ENCODE data around the gene TUBB3. TPM values are rescaled to one million over a fixed set of nuclear protein-coding genes. Genes with fewer than 3 reads are reported as not detected.
"Not testable (repeated sequence)": the region's sequence is repeated elsewhere in the genome, so short reads cannot be mapped to it uniquely, and the experiment has no call there.

TUBB3 gene
- total RNA-seq, 4 donors from 2014 or later: 0.33 to 2.4 (median 0.68) TPM

- no peaks in the 10 kb centered on the region for H3K27me3 ChIP-seq
- peaks cover 21 to 26% of the 10 kb centered on the region in 2 donors for H3K36me3 ChIP-seq
- H3K27ac ChIP-seq: no peak overlapping the region
- TF ChIP-seq, protein P1, sequence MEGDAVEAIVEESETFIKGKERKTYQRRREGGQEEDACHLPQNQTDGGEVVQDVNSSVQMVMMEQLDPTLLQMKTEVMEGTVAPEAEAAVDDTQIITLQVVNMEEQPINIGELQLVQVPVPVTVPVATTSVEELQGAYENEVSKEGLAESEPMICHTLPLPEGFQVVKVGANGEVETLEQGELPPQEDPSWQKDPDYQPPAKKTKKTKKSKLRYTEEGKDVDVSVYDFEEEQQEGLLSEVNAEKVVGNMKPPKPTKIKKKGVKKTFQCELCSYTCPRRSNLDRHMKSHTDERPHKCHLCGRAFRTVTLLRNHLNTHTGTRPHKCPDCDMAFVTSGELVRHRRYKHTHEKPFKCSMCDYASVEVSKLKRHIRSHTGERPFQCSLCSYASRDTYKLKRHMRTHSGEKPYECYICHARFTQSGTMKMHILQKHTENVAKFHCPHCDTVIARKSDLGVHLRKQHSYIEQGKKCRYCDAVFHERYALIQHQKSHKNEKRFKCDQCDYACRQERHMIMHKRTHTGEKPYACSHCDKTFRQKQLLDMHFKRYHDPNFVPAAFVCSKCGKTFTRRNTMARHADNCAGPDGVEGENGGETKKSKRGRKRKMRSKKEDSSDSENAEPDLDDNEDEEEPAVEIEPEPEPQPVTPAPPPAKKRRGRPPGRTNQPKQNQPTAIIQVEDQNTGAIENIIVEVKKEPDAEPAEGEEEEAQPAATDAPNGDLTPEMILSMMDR (IDR thresholded peaks at IDR 0.05): no peak
- no peak for TF ChIP-seq POLR2A (IDR thresholded peaks at IDR 0.05)
- no peak overlapping the region for H3K4me3 ChIP-seq (replicated peaks in 1 of 3)
- no peaks in the 10 kb centered on the region for H3K9me3 ChIP-seq
- intact Hi-C loops (cut with DNase I): no loop called here
- DNase-seq: no peak
- 83 to 89% methylated on average over 6 to 9 of the region's 13 CpGs for WGBS, 2 donors
- peaks cover under 1% of the 10 kb centered on the region in 2 donors for H3K4me1 ChIP-seq
Observed at GRCh38 chr16:89912143-89912542, 11.0 kb upstream of the TUBB3 start.

DNA sequence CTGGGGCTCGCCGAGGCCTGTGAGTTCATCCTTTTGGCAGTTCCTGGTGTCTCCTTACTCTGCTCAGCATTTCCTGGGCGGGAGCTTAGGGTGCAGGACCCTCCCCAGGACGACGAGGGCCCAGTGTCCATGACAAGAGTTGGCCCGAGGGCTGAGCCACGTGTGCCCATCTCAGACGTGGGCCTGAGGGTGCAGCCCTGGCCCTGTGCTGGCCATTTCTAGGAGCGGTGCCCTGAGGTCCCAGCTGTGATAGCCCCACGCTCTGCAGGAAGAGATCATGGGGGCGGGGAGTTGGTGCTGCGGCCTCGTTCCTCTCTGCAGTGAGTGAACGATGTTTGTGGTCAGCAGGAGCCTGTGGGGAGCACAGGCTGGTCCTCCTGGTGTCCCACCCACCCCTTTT is 10.5 kb upstream of the TUBB3 start:
- intact Hi-C loops (cut with DNase I): no loop called here
- DNase-seq: no peak
- Histone ChIP-seq H3K9me3 (no peaks in the 10 kb centered on the region), H3K27ac (no peak overlapping the region), H3K4me1 (peaks cover 5% of the 10 kb centered on the region in 2 donors), H3K4me3 (replicated peaks in 1 of 3) (no peak overlapping the region), H3K36me3 (peaks cover 21 to 26% of the 10 kb centered on the region in 2 donors), H3K27me3 (no peaks in the 10 kb centered on the region)
- TF ChIP-seq, protein P1 (IDR thresholded peaks at IDR 0.05): no peak
- no peak for TF ChIP-seq POLR2A (IDR thresholded peaks at IDR 0.05)
- WGBS, 2 donors: 88% methylated on average over 6 of the region's 14 CpGs; no CpG with 5 or more reads in 1 of the 2 donors

GRCh38 chr16:89913408-89914387 is 9.4 kb upstream of the TUBB3 start:
- no peak for TF ChIP-seq POLR2A (IDR thresholded peaks at IDR 0.05)
- TF ChIP-seq, protein P1 (IDR thresholded peaks at IDR 0.05): no peak

GRCh38 chr16:89914642-89915285 is 8.4 kb upstream of the TUBB3 start:
- Histone ChIP-seq H3K4me1 (peaks cover 17 to 20% of the 10 kb centered on the region in 2 donors), H3K36me3 (peaks cover 10 to 22% of the 10 kb centered on the region in 2 donors)
- 57 to 66% methylated on average over 11 of the region's 11 CpGs for WGBS, 2 donors
- DNase-seq; H3K27me3 ChIP-seq; H3K4me3 ChIP-seq (replicated peaks in 1 of 3); H3K27ac ChIP-seq; H3K9me3 ChIP-seq; intact Hi-C loops (cut with DNase I): not testable (repeated sequence)

More at GRCh38 chr16:89913408-89914387, 9.4 kb upstream of the TUBB3 start:
- intact Hi-C loops (cut with DNase I): no loop called here
- no peak overlapping the region for H3K4me3 ChIP-seq (replicated peaks in 1 of 3)
- 86 to 92% methylated on average over 21 to 27 of the region's 30 CpGs for WGBS, 2 donors
- H3K36me3 ChIP-seq: peaks cover 15 to 22% of the 10 kb centered on the region in 2 donors
- H3K27ac ChIP-seq: no peak overlapping the region
- H3K4me1 ChIP-seq: peaks cover 16% of the 10 kb centered on the region in 2 donors
- H3K27me3 ChIP-seq: no peaks in the 10 kb centered on the region
- DNase-seq: no peak
- no peaks in the 10 kb centered on the region for H3K9me3 ChIP-seq

- TF ChIP-seq POLR2A (IDR thresholded peaks at IDR 0.05): no peak
- TF ChIP-seq, protein P1 (IDR thresholded peaks at IDR 0.05): no peak
- Histone ChIP-seq H3K4me1 (peaks cover 17 to 21% of the 10 kb centered on the region in 2 donors), H3K9me3 (no peaks in the 10 kb centered on the region), H3K27me3 (no peaks in the 10 kb centered on the region), H3K27ac (no peak overlapping the region), H3K4me3 (replicated peaks in 1 of 3) (no peak overlapping the region), H3K36me3 (peaks cover 9 to 20% of the 10 kb centered on the region in 2 donors)
- intact Hi-C loops (cut with DNase I): no loop called here
- 78 to 85% methylated on average over 33 to 37 of the region's 40 CpGs for WGBS, 2 donors
- DNase-seq: no peak
Observed at GRCh38 chr16:89915303-89916232, 7.6 kb upstream of the TUBB3 start.

Measured in thyroid gland (tissue), 4 donors.